H4 (cell line): ENCODE results near the gene CD82. TPM values are rescaled to one million over a fixed set of nuclear protein-coding genes. Genes with fewer than 3 reads are reported as not detected.
"Not testable (repeated sequence)": the region's sequence is repeated elsewhere in the genome, so short reads cannot be mapped to it uniquely, and the experiment has no call there.

Source experiments
- DNase-seq: peaks from one replicate; pipeline ENCODE4 v3.0.0-alpha.2; 2015; ENCODE audit warnings: low spot score
- total RNA-seq: library from RNA; depleted of rRNA; stranded (reverse); fragments of >200 nt; shearing (Covaris generic); gene quantifications from 2 replicates; pipeline ENCODE4 v1.2.3, GENCODE V29; 2014

The CD82 gene
- total RNA-seq, 1 experiment from 2014 or later = 6.7 TPM

DNA sequence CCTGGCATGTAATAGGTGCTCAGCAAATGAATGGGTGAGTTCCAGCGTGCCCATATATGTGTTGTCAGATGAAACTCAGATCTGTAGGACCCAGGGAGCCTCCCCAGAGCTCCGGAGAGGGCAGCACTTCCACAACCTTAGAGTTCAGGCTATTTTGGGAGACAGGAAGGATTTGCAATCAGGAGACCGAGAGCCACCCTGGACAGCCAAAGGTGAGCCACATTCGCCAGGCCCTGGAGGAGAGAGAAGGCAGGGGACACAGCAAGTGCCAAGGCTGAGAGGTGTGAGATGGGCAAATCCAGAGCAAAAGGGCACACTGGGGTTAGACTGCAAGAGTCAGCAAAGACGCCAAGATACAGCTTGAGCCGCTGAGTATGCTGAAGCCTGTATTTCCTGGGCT is 66.4 kb downstream of the CD82 start:
- no peak for DNase-seq

DNA sequence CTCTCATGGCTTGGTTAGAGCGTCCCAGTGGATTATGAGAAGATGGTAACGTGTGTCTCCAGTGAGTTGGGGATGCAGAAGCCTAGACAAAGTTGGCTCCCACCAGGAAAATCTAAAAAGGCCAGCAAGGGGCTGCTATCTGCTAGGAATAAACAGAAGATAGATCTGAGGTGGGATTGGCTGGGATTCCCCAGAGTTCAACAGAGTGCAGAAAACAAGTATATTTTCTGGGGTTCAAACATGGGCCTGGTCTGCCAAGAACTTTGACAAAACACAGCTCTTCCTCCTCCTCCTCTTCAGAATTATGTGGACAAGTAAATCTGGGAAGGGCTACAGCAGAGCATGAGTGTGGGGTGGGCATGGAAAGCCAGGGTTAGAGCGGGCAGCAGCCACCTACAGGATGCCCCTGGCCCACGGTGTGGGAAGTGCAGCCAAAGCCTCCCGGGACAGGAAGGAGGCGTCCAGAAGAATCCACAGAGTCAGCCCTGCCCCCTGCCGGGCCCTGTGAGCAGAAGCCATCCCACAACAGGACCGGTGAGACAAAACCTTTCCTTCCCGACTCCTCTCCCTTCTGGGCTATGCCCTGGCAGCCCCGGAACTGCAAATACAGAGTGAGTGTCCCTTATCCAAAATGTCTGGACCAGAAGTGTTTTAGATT is 67.1 kb downstream of the CD82 start:
- DNase-seq = peak; percentile 56

GRCh38 chr11:44633641-44634040 is 68.2 kb downstream of the CD82 start:
- DNase-seq = peak; percentile 24

DNA sequence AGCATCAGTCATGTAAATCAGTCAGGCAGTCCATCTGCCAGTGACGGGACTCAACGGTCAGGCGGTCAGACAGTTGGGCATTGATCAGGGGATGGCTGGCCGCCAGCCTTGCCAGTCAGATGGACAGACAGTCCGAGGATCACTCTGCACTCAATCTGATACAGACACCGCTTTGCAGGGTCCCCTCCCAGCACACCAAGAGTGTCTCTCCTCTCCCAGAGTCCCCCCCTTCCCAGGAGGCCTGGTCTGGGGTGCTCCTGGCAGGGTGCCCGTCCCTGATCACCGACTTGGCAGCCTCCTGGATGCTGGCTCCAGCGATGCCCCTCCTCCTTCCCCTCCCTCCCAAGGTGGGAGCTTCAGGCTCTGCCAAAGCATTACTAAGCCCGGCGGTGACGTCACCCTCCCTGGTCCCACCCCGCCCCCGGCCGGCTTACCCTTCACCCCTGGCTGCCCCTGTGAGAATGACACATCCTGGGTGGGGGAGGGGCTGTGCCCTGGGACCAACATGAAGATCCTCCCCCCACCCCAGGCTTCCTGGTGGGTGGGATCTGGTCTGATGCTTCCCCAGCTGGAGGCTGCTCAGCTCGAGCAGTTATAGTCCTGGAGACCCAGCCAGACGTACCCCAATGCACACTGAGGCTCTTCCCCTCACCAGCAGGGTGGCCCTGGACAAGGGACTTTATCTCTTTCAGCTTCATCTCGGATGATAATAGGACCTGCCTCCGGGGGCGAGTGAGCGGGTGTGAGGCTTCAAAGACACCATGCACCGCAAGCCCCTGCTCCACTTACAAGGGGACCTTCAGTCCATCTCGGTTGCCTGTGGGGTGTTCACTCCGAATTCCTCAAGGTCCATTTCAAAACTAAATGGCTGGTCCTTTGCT is 69.2 kb downstream of the CD82 start:
- DNase-seq = peak; percentile 82

- no peak for DNase-seq
Measured at GRCh38 chr11:44637487-44637886, 72.0 kb downstream of the CD82 start.

GRCh38 chr11:44638032-44638431 is 72.6 kb downstream of the CD82 start:
- DNase-seq = no peak

DNA sequence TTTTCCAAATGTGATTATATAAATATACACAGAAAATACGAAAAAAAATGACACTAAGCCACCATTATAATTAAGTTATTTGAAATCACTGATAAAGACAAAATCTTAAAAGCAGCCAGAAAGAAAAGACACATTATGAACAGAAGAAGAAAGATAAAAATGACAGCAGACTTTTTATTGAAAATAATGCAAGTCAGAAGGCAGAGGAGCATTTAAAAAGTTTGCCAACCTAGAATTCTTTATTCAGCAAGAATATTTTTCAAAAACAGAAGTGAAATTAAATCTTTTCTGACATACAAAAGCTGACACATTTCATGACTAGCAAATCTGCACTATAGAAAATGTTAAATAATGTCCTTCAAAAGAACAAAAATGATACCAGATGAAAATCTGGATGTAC is 77.8 kb downstream of the CD82 start:
- DNase-seq = no peak

- no peak for DNase-seq
Measured at GRCh38 chr11:44645827-44646226, 80.4 kb downstream of the CD82 start.

GRCh38 chr11:44647255-44647955 is 81.9 kb downstream of the CD82 start:
- not testable (repeated sequence) for DNase-seq

DNA sequence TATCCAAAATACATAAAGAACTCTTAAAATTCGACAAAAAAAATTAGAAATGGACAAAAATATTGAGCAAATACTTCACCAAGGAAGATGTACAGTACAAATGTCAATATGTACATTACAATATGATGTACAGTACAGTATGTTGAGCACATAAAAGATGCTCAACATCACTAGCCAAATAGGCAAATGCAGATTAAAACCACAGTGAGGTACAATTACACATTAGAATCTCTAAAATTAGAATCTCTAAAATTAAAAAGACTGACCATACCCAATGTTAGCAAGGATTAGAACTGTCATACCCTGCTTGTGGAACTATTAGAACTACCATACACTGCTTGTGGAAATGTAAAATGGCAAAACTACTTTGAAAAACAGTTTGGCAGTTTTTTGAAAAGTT is 82.6 kb downstream of the CD82 start:
- DNase-seq = no peak

DNA sequence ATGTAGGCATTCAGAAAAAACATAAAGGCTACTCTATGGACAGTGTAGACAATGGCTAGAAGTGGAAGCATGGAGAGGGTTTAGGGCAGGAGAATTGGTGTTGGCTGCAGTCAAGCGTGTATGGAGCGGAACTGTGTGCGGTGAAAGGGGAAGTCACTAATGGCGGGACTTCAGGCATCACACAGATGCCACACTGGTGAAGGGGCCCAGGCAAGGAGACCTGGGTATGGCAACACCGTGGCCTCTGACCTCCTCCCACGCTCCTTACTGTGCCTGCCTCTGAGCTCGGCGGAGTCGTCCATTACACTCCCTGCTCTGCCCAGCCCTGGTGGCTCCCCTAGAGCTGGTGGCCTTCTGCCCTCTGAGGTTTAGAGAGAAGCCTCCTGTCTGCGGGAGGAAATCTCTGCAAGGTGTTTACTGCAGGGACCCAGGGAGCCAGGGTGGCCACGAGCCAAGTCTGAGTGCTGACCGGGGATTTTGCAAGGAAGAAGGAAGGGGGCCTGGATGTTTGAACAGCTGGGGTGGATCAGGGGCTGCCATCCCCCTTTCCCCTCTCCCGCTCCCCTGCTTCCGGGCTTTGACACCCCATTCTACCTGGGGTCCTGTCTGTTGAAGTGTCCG is 86.2 kb downstream of the CD82 start:
- no peak for DNase-seq

- no peak for DNase-seq
Measured at GRCh38 chr11:44652901-44653644, 87.6 kb downstream of the CD82 start.

- DNase-seq = no peak
Measured at GRCh38 chr11:44654057-44654456, 88.6 kb downstream of the CD82 start.

- no peak for DNase-seq
Measured at GRCh38 chr11:44654596-44654995, 89.1 kb downstream of the CD82 start.

DNA sequence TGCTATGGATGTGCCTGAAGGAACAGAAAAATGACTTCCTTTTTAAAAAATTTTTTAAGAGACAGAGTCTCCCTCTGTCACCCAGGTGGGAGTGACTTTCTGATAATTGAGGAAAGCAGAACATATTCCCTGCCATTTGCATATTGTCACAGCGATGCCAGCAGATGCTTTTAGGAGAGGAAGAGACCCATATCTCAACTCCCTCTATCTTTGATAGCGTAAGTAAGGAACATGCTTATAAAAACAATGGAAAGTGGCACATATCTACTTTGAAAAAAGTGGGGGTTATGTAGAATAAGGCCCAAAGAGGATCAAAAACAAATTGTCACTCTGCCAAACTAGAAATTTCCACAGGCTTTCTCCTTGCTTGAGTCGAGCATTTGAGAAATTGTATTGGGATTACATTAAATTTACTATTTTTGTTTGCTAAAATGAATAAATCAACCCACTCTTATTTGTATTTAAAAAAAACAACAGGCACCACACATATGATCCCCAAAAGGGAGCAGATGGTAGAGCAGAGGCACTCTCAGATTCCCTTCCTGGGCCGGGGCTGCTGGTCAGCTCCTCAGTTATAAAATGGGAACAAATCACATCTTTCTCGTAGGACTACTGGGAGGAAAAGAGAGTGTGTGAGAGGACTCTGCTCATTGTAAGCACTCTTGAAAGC is 92.5 kb downstream of the CD82 start:
- no peak for DNase-seq

DNA sequence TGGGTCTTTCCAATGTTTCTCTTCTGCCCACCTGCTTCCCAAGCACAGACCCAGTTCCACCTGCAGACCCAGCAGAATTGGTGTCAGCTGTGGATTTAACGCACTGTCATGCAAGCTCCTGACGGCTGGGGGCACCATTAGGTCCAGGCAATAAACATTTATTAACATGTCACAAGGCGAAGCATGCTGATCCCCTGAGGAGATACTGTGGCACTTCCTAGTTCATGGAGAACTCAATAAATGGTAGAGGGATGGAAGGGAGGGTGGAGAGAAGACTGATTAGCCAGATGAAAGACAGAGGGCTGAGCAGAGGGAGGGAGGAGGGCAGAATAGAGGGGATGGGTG is 93.0 kb downstream of the CD82 start:
- DNase-seq = peak; percentile 42

DNA sequence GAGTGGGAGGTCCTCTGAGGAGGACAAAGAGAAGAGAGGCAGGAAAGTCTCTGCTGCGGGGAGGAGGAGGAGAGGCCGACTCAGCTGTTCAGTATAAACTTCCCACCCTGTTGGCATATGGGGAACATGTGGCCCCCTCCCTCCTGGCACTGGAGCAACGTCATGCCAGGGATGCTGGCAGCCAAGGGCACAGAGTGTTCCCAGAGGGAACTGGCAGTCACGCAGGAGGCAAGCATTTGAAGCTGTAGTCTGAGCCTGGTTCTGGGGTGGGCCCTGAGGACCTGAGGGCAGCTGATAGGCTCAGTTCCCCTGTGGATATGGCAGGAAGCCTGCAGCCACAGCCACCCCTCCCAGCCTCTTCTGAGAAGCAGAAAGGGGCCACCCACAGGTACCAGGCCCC is 94.2 kb downstream of the CD82 start:
- DNase-seq = no peak

DNA sequence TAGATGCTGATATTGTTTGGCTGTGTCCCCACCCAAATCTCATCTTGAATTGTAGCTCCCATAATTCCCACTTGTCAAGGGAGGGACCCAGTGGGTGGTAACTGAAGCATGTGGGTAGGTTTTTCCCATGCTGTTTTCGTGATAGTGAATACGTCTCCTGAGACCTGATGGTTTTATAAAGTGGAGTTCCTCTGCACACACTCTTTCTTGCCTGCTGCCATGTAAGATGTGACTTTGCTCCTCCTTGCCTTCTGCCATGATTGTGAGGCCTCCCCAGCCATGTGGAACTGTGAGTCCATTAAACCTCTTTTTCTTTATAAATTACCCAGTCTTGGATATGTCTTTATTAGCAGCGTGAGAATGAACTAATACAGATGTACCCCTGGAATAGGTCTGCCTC is 95.1 kb downstream of the CD82 start:
- DNase-seq = not testable (repeated sequence)

- DNase-seq = no peak
Measured at GRCh38 chr11:44661311-44661717, 95.9 kb downstream of the CD82 start.
